ENCODE results near the gene PRICKLE1.

DNA sequence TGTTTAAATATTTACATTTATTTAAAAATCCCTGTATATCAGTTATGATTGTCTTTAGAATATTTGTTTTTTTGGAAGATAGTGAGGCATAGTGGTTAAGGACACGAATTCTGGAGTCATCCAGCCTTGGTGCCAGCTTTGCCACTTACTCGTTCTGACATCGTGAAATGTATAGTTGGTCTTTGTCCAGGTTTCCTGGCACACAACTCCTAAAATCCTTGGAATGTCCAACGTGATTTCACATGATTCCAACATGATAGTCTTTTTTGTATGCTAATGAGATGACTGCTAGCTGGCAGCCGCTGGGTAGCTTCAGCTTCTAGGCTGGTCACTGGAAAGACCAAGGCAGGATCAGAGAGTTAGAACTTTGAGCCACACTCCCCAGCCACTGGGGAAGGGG, 64.8 kb downstream of the PRICKLE1 start:
- TF ChIP-seq, protein P1, sequence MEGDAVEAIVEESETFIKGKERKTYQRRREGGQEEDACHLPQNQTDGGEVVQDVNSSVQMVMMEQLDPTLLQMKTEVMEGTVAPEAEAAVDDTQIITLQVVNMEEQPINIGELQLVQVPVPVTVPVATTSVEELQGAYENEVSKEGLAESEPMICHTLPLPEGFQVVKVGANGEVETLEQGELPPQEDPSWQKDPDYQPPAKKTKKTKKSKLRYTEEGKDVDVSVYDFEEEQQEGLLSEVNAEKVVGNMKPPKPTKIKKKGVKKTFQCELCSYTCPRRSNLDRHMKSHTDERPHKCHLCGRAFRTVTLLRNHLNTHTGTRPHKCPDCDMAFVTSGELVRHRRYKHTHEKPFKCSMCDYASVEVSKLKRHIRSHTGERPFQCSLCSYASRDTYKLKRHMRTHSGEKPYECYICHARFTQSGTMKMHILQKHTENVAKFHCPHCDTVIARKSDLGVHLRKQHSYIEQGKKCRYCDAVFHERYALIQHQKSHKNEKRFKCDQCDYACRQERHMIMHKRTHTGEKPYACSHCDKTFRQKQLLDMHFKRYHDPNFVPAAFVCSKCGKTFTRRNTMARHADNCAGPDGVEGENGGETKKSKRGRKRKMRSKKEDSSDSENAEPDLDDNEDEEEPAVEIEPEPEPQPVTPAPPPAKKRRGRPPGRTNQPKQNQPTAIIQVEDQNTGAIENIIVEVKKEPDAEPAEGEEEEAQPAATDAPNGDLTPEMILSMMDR (conservative IDR thresholded peaks at IDR 0.05; ENCODE audit: low read length) = no peak
- no peak for TF ChIP-seq EZH2phosphoT487 (IDR thresholded peaks at IDR 0.05; ENCODE audit: borderline replicate concordance, low read depth, low read length)
